Fibroblast of the aortic adventitia (primary cell): ENCODE data around the gene CAMK2G. TPM values are rescaled to one million over a fixed set of nuclear protein-coding genes. Genes with fewer than 3 reads are reported as not detected.

Experiments used
- DNase-seq: peaks from one replicate; pipeline ENCODE4 v3.0.0-alpha.2; 2010; ENCODE audit warnings: low read depth
- H3K4me3 ChIP-seq: 2 replicates; pipeline ENCODE4 v1.5.1; 2011; ENCODE audit warnings: low read depth, mild to moderate bottlenecking, control low read depth, low read length, moderate library complexity
- CTCF ChIP-seq: IDR thresholded peaks from 2 replicates; pipeline ENCODE4 v1.5.1; 2011; ENCODE audit warnings: mild to moderate bottlenecking, low read length, control low read depth, inconsistent platforms; ENCODE audit not compliant: insufficient read depth
- total RNA-seq: library from RNA; depleted of rRNA; stranded (reverse); fragments of >200 nt; gene quantifications from 2 replicates; pipeline ENCODE4 v1.2.3, GENCODE V29; 2012; ENCODE audit warnings: low replicate concordance

CAMK2G gene
- total RNA-seq, 1 donor = 25.8 TPM

- no peak for TF ChIP-seq CTCF
- no peak for DNase-seq
- H3K4me3 ChIP-seq = no peak overlapping the region
Observed at GRCh38 chr10:73867871-73868631, 6.3 kb downstream of the CAMK2G start.

- no peak overlapping the region for H3K4me3 ChIP-seq
- TF ChIP-seq CTCF = no peak
- DNase-seq = no peak
Observed at GRCh38 chr10:73867126-73867807, 7.1 kb downstream of the CAMK2G start.

- H3K4me3 ChIP-seq = no peak overlapping the region
- DNase-seq = no peak
- no peak for TF ChIP-seq CTCF
Observed at GRCh38 chr10:73866621-73867020, 7.7 kb downstream of the CAMK2G start.

GRCh38 chr10:73865459-73866442 is 8.6 kb downstream of the CAMK2G start:
- DNase-seq = no peak
- H3K4me3 ChIP-seq = no peak overlapping the region
- no peak for TF ChIP-seq CTCF

GRCh38 chr10:73865107-73865458 is 9.3 kb downstream of the CAMK2G start:
- no peak for DNase-seq
- TF ChIP-seq CTCF = no peak
- H3K4me3 ChIP-seq = no peak overlapping the region

GRCh38 chr10:73864229-73864628 is 10.1 kb downstream of the CAMK2G start:
- TF ChIP-seq CTCF = no peak
- no peak overlapping the region for H3K4me3 ChIP-seq
- DNase-seq = no peak
